Measurements from ENCODE around the gene GTF2IRD1.
"Not testable (repeated sequence)": the region's sequence is repeated elsewhere in the genome, so short reads cannot be mapped to it uniquely, and the experiment has no call there.

Gene GTF2IRD1

DNA sequence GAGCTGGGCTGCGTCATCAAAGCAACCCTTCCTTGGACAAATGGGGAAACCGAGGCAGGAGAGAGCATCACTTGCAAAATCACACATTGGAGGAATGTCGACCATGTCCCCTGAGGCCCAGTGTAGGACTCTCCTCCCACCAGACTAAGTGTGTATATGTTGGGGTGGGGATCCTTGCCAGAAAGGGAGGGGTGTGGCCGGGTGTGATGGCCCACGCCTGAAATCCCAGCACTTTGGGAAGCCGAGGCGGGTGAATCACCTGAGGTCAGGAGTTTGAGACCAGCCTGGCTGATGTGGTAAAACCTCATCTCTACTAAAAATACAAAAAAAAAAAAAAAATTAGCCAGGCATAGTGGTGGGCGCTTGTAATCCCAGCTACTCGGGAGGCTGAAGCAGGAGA, 23.3 kb upstream of the GTF2IRD1 start:
- not testable (repeated sequence) for DNase-seq

GRCh38 chr7:74430961-74431466, 22.7 kb upstream of the GTF2IRD1 start:
- no peak for DNase-seq

DNA sequence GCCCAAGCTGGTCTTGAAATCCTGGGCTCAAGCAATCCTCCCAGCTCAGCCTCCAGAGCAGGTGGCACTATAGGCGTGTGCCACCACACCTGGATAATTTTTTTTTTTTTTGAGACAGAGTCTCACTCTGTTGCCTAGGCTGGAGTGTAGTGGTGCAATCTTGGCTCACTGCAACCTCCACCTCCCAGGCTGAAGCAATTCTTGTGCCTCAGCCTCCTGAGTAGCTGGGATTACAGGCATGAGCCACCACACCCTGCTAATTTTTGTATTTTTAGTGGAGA, 16.5 kb upstream of the GTF2IRD1 start:
- DNase-seq = not testable (repeated sequence)

DNA sequence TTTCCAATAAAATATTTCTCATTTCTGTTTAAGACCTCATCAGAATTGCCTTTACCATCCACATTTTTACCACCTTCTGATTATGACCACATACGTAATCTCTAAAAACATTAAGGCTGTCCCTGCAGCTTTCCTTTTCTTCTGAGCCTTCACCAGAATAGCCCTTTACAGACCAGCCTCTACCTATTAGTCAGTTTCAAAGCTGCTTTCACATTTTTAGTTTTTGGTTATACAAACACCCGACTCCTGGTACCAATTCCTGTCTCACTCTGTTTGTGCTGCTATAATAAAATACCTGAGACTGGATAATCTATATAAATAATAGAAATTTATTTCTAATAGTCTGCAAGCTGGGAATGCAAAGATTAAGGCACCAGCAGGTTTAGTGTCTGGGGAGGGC, 15.4 kb upstream of the GTF2IRD1 start:
- DNase-seq = no peak

- DNase-seq = no peak
Measured at GRCh38 chr7:74439541-74439940, 14.2 kb upstream of the GTF2IRD1 start.

- not testable (repeated sequence) for DNase-seq
Measured at GRCh38 chr7:74440143-74440542, 13.6 kb upstream of the GTF2IRD1 start.

DNA sequence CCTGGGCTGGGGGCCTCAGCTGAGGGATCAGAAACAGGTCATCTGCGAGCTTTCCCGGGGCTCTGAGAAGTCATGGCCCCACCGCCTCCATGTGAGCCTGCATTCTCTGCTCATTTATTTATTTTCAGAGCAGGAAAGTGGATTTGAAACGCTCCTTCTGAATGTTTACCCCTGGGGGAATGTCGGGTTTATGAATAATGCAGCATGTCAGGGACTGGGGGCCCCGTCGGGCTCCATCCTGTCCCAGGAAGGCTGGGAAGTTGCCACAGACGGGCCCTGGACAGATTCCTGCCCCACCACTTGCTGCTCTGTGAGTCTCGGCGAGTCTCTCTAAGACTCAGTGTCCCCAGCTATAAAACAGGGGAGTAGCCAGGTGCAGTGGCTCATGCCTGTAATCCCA, 11.9 kb upstream of the GTF2IRD1 start:
- no peak for DNase-seq

DNA sequence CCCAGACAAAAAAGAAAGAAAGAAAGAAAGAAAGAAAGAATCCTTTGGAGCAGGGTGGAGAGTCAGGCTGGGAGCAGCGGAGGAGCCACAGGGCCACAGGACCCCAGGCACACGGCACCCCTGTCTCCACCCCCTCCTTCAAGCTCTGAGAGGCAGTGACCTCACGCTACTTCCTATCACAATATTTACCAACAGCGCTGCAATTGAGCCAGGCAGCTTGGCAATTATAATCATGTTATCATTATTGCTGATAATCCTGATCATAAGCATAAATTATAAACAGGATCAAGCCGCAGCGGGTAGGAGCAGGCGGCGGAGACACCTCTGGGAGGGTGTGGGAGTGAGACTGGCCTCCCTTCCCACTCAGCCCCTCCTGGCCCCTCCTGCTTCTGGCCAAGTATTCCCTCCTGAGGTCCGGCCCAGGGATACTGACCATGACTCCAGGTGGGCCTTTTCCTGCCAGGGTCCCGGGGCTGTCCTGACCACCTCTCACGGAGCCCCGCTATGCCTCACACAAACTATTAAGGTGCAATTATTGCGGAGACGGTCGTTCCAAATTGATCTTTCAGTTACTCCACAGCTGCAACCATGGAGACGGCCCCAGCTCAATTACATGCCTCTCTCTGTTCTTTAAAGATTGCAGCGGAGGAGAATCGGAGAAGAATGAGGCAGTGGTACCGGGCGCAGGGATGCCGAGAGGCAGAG, 10.0 kb upstream of the GTF2IRD1 start:
- DNase-seq = no peak

- DNase-seq = no peak
Measured at GRCh38 chr7:74449144-74449543, 4.6 kb upstream of the GTF2IRD1 start.

DNA sequence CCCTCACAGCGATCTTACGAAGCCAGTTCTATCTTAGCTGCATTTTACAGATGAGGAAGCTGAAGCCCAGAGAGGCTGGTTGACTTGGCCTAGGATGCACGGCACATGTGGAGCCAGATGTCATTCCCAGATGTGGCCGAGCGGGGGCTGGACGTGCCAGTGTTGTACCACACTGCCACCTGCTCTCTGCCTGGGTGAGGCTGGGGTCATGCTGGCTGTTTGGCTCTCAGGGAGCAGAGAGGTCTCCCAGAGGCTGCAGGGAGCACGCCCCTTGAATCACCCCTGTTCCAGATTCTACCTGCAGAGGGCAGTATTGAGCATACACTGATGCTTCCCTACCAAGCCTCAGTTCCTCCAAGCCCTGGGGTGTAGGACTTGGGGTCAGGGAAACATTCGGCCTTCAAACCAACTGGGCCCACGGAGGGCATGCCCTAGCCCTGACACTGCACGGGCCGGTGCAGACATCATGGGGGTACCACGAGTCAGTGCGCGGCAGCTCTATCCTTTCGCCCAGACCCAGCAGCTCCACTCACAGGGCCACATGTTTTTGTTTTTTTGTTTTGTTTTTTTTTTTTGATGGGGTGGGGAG, 3.8 kb upstream of the GTF2IRD1 start:
- DNase-seq = peak; percentile 72

DNA sequence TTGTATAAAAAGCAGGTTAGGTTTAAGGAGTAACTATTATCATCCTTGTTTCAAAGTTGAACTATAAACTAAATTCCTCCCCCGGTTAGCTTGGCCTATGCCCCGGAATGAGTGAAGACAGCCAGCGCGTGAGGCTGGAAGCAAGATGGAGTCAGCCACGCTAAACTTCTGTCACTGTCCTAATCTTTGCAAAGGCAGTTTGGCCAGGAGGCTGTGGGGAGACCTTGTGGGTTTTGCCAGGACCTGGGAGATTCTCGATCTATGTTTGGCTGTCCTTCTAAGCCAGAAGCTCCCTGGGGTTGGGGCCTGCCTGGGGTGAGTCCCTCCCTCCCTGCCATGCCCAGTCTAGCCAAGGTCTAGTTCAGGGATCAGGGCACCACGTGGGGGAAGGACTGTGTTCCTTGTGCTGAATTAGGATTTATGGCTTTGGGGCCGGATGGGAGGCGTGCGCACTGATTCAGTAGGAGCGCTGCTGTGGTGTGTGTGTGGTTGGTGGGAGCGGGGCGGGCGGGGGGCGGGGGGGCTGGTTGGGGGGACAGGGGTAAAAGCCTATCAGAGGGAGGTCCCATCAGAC, 871 bp upstream of the GTF2IRD1 start:
- no peak for DNase-seq

GRCh38 chr7:74454021-74454924, 567 bp downstream of the GTF2IRD1 start:
- DNase-seq = no peak

- DNase-seq = no peak
Measured at GRCh38 chr7:74454925-74455288, 1.2 kb downstream of the GTF2IRD1 start.

GRCh38 chr7:74455291-74455804, 1.6 kb downstream of the GTF2IRD1 start:
- no peak for DNase-seq

GRCh38 chr7:74455928-74456327, 2.2 kb downstream of the GTF2IRD1 start:
- DNase-seq = no peak

GRCh38 chr7:74457007-74457406, 3.3 kb downstream of the GTF2IRD1 start:
- DNase-seq = no peak

GRCh38 chr7:74461970-74462706, 8.4 kb downstream of the GTF2IRD1 start:
- no peak for DNase-seq

DNA sequence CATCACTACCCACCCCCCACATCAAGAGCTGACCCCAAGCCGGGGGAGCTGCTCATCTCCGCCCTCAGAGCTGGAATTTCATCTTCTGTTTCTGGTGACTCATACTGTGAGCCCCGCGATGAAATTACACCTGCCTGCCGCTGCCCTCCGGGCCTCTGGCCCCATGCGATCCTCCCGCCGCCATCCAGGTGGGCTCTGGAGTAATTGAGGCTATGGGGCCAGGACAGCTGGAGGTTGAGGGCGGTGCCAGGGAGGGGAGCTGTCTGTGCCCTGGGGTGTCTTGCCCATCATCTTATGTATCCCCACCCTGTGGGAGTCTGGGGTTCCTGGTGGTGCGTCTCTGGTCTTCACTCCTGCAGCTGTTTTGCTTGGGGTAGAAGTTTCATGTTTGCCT, 9.0 kb downstream of the GTF2IRD1 start:
- no peak for DNase-seq

DNA sequence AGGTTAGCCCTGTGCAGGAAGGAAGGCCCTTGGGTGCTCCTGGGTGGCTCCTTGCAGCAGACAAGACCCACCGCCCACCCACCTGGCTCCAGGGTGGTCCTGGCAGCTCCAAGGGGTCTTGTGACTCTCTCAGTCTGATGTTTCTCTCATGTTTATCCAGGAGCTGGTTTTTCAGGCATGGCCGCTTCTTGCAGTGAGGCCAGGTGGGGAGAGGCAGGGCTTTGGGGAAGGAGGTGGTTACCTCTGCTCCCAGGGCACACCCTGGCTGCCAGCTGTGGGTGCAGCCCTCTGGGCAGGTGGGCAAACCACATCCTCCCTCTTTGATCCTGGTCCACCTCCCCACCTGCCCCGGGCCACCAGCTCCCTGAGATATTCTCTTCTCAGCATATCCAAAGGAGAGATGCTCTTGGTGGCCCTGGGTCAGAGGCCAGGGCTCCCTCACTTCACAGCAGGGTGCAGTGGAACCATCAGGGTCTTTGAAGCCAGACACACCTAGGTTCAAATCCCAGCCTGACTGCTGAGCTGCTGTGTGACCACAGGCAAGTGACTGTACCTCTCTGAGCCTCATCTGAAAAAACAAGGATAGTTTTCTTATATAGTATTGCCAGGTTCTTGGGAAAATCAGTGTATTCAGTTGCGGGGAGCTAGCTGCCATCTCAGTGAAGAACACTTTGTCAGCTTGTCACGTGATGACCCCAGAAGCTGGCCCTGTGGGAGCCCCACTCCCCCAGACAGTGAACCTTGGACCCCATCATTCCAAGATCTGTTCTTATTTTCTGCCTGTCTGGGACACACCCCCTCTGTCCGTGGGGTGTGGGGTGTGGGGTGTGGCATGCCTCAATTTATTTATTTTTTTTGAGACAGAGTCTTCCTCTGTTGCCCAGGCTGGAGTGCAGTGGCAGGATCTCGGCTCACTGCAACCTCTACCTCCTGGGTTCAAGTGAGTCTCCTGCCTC, 11.5 kb downstream of the GTF2IRD1 start:
- DNase-seq = no peak

DNA sequence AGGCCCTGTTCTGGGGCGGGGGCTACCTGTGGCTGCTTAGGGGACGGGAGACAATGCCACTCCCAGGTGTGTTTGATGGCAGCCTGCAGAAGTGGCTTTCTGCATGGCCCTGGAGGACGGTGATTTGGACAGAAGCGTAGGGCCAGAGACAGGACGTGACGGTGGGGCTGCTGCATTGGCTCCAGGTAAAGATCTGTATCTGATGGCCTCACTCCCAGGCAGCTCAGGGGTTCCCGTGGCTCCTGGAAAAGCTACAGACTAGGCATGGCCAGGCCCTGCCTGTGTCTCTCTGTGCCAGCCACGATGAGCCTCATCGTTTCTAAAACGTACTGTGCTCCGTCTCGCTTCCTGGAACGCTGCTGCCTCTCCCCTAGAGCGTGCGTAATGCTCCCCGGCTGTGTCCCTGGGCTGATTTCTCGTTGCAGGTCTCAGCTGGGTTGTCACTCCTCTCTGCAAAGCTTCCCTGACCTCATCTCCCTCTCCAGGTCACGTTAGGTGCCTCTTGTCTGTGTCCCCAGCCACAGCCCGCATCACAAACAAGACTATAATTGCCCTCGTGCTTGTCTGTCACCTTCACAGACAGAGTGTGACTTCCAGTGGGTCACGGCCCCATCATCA, 12.6 kb downstream of the GTF2IRD1 start:
- DNase-seq = no peak

- no peak for DNase-seq
Measured at GRCh38 chr7:74467876-74468275, 14.2 kb downstream of the GTF2IRD1 start.
